ENCODE data around the gene CNEP1R1.

Gene CNEP1R1

DNA sequence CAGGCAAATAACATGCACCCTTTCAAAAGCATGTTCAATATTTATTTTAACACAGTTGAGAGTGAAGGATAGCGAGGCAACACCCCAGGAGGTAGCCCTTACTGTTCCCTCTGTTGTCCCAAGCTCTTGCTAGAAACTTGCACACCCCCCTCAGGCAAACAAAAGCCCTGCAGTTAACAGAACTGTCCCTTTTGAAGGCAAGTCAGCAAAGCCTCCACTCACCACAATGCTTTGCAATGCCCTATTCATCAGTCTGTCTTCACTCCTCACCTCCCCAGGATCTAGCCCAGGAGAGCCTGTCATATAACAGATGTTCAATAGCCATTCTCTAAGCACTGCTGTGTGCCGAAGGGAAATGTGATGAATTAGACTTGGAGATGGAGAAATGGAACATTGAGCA lies 3.5 kb upstream of the CNEP1R1 start:
- no peak for DNase-seq

- no peak for DNase-seq
These were observed 1.4 kb upstream of the CNEP1R1 start for GRCh38 chr16:50023641-50024040.

DNA sequence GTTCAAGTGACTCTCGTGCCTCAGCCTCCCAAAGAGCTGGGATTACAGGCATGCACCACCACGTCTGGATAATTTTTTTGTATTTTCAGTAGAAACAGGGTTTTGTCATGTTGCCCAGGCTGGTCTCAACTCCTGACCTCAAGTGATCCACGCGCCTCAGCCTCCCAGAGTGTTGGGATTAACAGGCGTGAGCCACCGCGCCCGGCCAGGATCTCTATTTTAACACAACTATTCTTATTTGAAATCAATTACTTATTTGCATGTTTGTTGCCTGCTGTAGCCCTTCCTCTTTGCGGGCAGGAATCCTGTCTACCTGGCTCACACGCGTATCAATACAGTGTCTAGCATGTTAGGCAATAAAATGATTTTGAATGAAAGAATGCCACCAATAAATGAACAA lies 818 bp upstream of the CNEP1R1 start:
- no peak for DNase-seq

DNA sequence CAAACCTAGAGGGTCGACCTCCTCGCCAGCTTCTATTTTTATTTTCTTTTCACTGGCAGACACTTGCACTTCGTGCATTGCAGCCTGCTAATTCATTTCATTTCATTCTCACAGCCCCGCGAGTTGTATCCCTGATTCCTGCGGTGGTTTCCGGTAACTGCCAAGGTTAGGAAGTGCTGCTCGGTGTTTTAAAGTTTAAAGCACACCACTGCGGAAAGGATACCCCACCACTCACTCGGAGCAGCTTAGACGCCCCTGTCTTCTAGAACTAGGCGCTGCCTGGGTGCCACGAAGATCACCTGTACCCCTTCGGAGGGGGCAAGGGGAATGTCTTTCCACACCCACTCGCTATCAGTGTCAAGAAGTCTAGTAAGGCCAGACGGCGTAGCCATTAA lies 509 bp downstream of the CNEP1R1 start:
- DNase-seq, result peak; percentile 23

DNA sequence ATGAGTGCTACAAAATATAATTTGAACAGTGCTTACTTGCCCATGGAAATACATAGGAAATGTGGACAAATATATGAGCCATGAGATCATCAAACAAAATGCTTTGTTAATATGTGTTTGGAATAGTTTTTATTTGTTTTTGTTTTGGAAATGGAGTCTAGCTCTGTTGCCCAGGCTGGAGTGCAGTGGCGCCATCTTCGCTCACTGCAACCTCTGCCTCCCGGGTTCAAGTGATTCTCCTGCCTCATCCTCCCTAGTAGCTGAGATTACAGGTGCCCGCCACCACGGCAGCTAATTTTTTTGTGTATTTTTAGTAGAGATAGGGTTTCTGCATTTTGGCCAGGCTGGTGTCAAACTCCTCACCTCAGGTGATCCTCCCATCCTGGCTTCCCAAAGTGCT lies 2.8 kb downstream of the CNEP1R1 start:
- no peak for DNase-seq

DNA sequence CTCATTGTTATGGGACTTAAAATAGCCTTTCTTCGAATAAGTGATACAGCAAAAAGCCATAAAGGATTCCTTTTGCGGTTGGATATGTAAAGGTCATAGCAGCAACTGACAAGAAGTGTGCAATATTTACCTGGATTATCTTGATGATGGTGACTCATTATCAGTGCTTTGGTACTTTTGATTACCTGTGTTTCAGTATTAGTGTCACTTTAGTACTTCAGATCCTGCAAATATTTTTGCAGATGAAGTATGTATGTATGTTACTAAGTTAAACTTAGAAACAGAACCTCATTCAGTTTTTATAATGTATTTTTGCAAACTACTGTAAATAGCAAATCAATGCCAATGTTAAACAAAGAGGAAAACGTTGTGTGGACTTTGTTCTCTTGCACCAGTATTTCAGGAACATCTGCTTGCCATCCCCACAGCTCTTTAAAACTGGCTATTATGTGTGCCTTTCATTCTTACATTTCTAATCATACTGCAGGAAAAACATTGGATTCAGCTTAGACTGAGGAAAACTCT lies 10.5 kb downstream of the CNEP1R1 start:
- no peak for DNase-seq

GRCh38 chr16:50036426-50036825 lies 11.4 kb downstream of the CNEP1R1 start:
- DNase-seq, result no peak

DNA sequence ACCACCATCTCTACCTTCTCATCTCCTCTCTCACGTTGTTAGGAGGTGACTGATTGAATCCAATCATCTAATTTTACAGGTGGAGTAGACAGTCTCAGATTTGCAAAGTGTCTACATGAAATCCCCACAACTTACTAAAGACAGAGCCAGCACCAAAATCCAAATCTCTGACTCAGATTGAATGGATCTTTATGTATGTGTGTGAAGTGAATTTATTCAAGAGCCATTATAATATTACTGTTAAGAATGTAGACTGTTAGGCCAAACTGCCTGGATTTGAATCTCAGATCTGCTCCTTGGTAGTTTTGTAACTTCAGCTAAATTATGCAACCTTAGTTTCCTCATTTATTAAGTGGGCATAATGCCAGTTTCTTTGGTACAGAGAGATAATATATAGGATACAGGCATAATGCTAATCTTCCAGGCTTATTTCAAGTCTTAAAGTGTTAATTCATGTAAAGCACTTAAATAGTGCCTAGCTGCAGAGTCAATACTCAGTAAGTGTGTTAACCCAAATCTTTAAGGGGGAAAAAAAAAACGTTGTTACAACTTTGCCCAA lies 12.7 kb downstream of the CNEP1R1 start:
- DNase-seq, result no peak

GRCh38 chr16:50038286-50038685 lies 13.3 kb downstream of the CNEP1R1 start:
- DNase-seq, result no peak

- no peak for DNase-seq
These were observed 13.9 kb downstream of the CNEP1R1 start for GRCh38 chr16:50038756-50039529.

DNA sequence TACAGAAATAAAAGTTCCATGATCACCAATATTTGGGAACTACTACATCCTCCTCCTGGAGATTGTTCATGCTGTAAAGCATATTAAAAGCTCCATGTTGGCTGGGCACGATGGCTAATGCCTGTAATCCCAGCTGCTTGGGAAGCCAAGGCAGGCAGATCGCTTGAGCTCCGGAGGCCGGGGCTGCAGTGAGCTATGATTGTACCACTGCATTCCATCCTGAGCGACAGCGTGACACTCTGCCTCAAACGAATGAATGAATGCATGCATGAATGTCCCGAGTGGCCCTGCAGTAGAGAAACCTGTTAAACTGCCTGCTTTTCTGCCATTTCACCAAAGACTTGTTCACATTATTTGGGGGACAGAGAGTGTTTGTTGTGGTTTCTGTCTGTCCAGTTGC lies 15.0 kb downstream of the CNEP1R1 start:
- DNase-seq, result no peak

- peak; percentile 51 for DNase-seq
These were observed 15.7 kb downstream of the CNEP1R1 start for GRCh38 chr16:50040710-50041109.

DNA sequence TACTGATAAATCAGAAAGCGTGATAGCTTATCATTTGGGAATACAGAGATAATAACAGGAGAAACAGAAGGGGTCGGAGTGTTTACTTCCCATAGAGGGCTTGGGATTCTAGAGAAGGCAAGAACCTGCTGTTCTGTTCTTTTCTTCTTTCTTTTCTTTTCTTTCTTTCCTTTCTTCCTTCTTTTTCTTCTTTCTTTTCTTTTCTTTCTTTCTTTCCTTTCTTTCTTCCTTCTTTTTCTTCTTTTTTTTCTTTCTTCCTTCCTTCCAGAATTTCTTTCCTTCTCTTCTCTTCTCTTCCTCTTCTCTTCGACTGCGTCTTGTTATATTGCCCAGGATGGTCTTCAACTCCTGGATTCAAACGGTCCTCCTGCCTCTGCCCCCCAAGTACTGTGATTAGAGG lies 18.3 kb downstream of the CNEP1R1 start:
- DNase-seq, result no peak

DNA sequence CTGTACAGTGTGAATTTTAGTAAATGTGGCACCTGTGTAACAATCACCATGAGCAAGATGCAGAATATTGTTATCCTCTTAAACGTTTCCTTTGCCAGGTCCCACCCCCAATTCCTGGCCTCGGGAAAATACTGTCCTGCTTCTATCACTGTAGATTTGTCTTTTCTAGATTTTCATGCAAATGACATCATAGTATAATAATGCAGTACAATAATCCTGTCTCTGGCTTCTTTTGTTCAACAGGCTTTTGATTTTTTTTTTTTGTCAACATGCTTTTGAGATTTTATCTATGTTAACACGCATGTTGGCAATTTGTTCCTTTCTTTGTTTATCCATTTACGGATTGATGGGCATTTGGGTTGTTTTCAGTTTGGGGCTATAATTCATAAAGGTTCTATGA lies 20.4 kb downstream of the CNEP1R1 start:
- no peak for DNase-seq

- DNase-seq, result no peak
These were observed 21.8 kb downstream of the CNEP1R1 start for GRCh38 chr16:50046853-50047252.

DNA sequence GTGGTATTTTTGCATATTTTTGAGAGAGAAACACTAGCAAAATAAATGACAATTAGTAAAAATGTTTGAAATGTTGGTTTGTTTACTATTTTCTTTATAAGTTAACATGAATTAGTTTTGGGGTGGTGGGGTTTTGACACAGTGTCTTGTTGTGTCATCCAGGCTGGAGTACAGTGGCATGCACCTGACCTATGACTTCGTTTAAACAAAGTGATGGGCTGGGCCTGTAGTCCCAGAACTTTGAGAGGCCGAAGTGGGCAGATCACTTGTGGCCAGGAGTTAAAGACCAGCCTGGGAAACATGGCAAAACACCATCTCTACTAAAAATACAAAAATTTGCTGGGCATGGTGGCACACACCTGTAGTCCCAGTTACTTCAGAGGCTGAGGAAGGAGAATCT lies 22.8 kb downstream of the CNEP1R1 start:
- DNase-seq, result no peak

DNA sequence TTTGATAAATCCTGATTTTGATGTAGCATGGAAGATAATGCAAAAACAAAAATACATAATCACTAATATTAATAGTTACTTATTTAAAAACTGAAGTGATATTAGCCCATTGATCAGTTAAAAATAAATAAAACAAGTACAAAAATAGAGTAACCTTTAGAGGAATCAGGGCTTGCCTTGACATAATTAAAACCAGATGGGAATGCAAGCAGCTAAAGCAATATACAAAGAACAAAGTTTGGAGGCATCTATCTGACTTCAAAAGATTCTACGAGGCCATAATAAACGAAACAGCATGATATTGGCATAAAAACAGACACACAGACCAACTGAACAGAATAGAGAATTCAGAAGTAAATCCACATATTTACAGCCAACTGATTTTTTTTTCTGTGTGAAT lies 25.8 kb downstream of the CNEP1R1 start:
- DNase-seq, result no peak

- no peak for DNase-seq
These were observed 31.2 kb downstream of the CNEP1R1 start for GRCh38 chr16:50056226-50056625.

DNA sequence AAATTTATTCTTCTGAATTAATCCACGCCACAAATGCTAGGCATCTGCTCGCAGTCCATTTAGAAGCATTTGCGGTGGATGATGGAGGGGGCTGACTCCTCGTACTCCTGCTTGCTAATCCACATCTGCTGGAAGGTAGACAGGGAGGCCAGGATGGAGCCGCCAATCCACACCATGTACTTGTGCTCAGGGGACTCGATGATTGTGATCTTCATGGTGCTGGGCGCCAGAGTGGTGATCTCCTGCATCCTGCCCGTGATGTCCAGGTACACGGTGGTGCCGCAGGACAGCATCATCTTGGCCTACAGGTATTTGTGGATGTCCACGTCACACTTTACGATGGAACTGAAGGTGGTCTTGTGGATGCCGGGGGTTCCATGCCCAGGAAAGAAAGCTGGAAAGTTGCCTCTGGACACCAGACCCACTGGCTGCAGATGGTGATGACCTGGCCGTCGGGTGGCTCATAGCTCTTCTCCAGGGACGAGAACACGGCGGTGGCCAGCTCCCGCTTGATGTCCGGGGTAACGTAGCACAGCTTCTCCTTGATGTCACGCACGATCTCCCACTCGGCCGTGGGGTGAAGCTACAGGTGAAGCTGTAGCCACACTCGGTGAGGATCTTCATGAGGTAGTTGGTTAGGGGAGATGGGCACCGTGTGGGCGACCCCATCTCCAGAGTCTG lies 33.2 kb downstream of the CNEP1R1 start:
- DNase-seq, result no peak

- DNase-seq, result no peak
These were observed 34.1 kb downstream of the CNEP1R1 start for GRCh38 chr16:50059111-50059510.

GRCh38 chr16:50059669-50060068 lies 34.6 kb downstream of the CNEP1R1 start:
- no peak for DNase-seq

GRCh38 chr16:50061326-50061725 lies 36.3 kb downstream of the CNEP1R1 start:
- no peak for DNase-seq

GRCh38 chr16:50065241-50065623 lies 40.2 kb downstream of the CNEP1R1 start:
- DNase-seq, result no peak

Data from DMS79 treated with DMSO at 0.1 percent for 48 hours (cell line).